RWPE2 (cell line): ENCODE measurements around the gene MIB2.

ENCODE experiments used
- ATAC-seq: fragments of 200-7000 bp; cut with Tn5 transposase; 3 replicates; pipeline ENCODE4 v1.9.1; 2021; ENCODE audit warnings: low read depth
- DNase-seq: peaks from one replicate; pipeline ENCODE4 v3.0.0-alpha.2; 2020; ENCODE audit warnings: low spot score
- H3K27ac ChIP-seq: fragments of 450-650 bp; 2 replicates; pipeline ENCODE4 v1.5.1; 2017; ENCODE audit warnings: mild to moderate bottlenecking; ENCODE audit not compliant: poor library complexity, severe bottlenecking
- H3K27me3 ChIP-seq: fragments of 250-450 bp; sonication (Bioruptor Pico); 2 replicates; pipeline ENCODE4 v1.5.1; 2021; ENCODE audit warnings: mild to moderate bottlenecking, moderate library complexity; ENCODE audit not compliant: insufficient read depth, poor library complexity, severe bottlenecking
- H3K36me3 ChIP-seq: fragments of 250-450 bp; sonication (Bioruptor Pico); 2 replicates; pipeline ENCODE4 v1.5.1; 2020; ENCODE audit warnings: low read depth, mild to moderate bottlenecking, moderate library complexity
- H3K4me1 ChIP-seq: fragments of 250-450 bp; sonication (Bioruptor Pico); 2 replicates; pipeline ENCODE4 v1.5.1; 2021; ENCODE audit warnings: mild to moderate bottlenecking, moderate library complexity; ENCODE audit not compliant: insufficient read depth, poor library complexity, severe bottlenecking
- H3K4me3 ChIP-seq: fragments of 250-450 bp; sonication (Bioruptor Pico); 2 replicates; pipeline ENCODE4 v1.5.1; 2021; ENCODE audit warnings: mild to moderate bottlenecking, moderate library complexity; ENCODE audit not compliant: severe bottlenecking
- H3K9me3 ChIP-seq: fragments of 250-450 bp; sonication (Bioruptor Pico); 2 replicates; pipeline ENCODE4 v1.5.1; 2021; ENCODE audit warnings: mild to moderate bottlenecking, moderate library complexity; ENCODE audit not compliant: severe bottlenecking
- CTCF ChIP-seq: fragments of 450-650 bp; IDR thresholded peaks from one replicate; pipeline ENCODE4 v1.5.1; 2017; ENCODE audit warnings: mild to moderate bottlenecking, moderate library complexity; ENCODE audit not compliant: poor library complexity, severe bottlenecking

The MIB2 gene

GRCh38 chr1:1573843-1574720, 41.2 kb upstream of the MIB2 start:
- DNase-seq: no peak
- peak; percentile 30 for TF ChIP-seq CTCF
- ATAC-seq: peak; percentile 59

GRCh38 chr1:1574721-1575537, 40.4 kb upstream of the MIB2 start, which contains the start of gene SSU72:
Gene SSU72 (minus strand): TSS chr1:1574863. CDS start chr1:1574557, 306 bp downstream.
- Histone ChIP-seq H3K4me3 (peak within 1 kb of the TSS; percentile 99), H3K27me3 (no peaks in the 10 kb centered on the region), H3K36me3 (peaks cover 25% of the 10 kb centered on the region), H3K27ac (peak within 1 kb of the TSS; percentile 84), H3K4me1 (peaks cover 8% of the 10 kb centered on the region), H3K9me3 (no peaks in the 10 kb centered on the region)
- TF ChIP-seq CTCF: no peak
- ATAC-seq: peak; percentile 56
- DNase-seq: peak; percentile 92

More at GRCh38 chr1:1573843-1574720, 41.2 kb upstream of the MIB2 start:
- H3K4me3 ChIP-seq: peak overlapping the region; percentile 99
- H3K9me3 ChIP-seq: no peaks in the 10 kb centered on the region
- peak overlapping the region; percentile 84 for H3K27ac ChIP-seq
- peaks cover 33% of the 10 kb centered on the region for H3K36me3 ChIP-seq
- H3K27me3 ChIP-seq: no peaks in the 10 kb centered on the region
- H3K4me1 ChIP-seq: peaks cover 8% of the 10 kb centered on the region

GRCh38 chr1:1577367-1578011, 37.8 kb upstream of the MIB2 start:
- no peak for TF ChIP-seq CTCF
- Histone ChIP-seq H3K27ac (no peak overlapping the region), H3K36me3 (peaks cover 6% of the 10 kb centered on the region), H3K4me1 (peaks cover 8% of the 10 kb centered on the region), H3K4me3 (no peak overlapping the region), H3K9me3 (no peaks in the 10 kb centered on the region), H3K27me3 (no peaks in the 10 kb centered on the region)
- no peak for DNase-seq
- no peak for ATAC-seq

- TF ChIP-seq CTCF: no peak
- Histone ChIP-seq H3K4me3 (no peak overlapping the region), H3K4me1 (peaks cover 8% of the 10 kb centered on the region), H3K9me3 (no peaks in the 10 kb centered on the region), H3K27ac (no peak overlapping the region), H3K27me3 (no peaks in the 10 kb centered on the region), H3K36me3 (no peaks in the 10 kb centered on the region)
- ATAC-seq: no peak
- no peak for DNase-seq
These were observed 36.8 kb upstream of the MIB2 start for GRCh38 chr1:1578371-1578940.
